Measurements from ENCODE around the gene PLPP7. TPM values are rescaled to one million over a fixed set of nuclear protein-coding genes. Genes with fewer than 3 reads are reported as not detected.

PLPP7 gene
- polyA plus RNA-seq, 1 of the 3 experiments (the other 2 are of a cell fraction), result 8.6 TPM

DNA sequence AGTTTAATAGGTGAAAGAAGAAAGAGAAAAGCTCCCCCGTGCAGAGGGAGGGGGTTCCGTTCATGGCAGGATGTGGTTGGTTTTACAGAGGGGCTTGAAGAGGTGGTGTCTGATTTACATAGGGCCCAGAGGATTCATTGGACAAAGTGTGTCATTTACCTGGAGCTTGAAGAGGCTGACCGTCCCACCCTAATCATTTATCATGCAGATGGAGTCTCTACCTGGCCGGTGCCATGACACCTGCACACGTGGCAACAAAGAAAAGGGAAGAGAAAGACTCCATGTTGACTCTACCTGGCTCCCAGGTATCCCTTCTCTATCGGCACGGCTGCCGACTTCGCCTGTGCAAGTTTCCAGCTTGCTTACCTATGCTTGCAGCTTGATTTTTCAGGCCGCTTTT, 69.0 kb downstream of the PLPP7 start:
- Histone ChIP-seq H3K4me2 (no peak overlapping the region), H3K9me3 (no peaks in the 10 kb centered on the region), H3K36me3 (replicated peaks in 1 of 2; ENCODE audit: control insufficient read depth in 1 of 2, insufficient read depth in 2 of 2, low read length in 1 of 2) (no peaks in the 10 kb centered on the region), H3K27ac (ENCODE audit: low read depth in 2 of 2, low read length in 1 of 2) (no peak overlapping the region), H3K9ac (no peak overlapping the region), H3K4me1 (ENCODE audit: control insufficient read depth in 1 of 2, insufficient read depth in 2 of 2, low read depth in 1 of 2, low read length in 1 of 2) (peaks cover 0 to 5% of the 10 kb centered on the region in 2 experiments; a peak in 3 of 4 replicates), H3K4me3 (ENCODE audit: low read depth in 2 of 2, low read length in 1 of 2) (no peak overlapping the region), H3F3A (replicated peaks; ENCODE audit: insufficient read depth) (peaks cover 10% of the 10 kb centered on the region), H3K9me2 (no peaks in the 10 kb centered on the region), H4K20me1 (ENCODE audit: insufficient read depth) (no peaks in the 10 kb centered on the region), H3K27me3 (ENCODE audit: insufficient read depth) (no peaks in the 10 kb centered on the region), H3K79me2 (ENCODE audit: insufficient read depth) (no peaks in the 10 kb centered on the region), H2AFZ (ENCODE audit: low read depth) (no peak overlapping the region)
- TF ChIP-seq, protein P1, sequence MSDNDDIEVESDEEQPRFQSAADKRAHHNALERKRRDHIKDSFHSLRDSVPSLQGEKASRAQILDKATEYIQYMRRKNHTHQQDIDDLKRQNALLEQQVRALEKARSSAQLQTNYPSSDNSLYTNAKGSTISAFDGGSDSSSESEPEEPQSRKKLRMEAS (IDR thresholded peaks at IDR 0.05; ENCODE audit: low read depth), result no peak
- no peak for TF ChIP-seq TEAD4 (IDR thresholded peaks at IDR 0.05; ENCODE audit: borderline replicate concordance, insufficient read depth)
- no peak for TF ChIP-seq EP300 (IDR thresholded peaks at IDR 0.05; ENCODE audit: borderline replicate concordance in 1 of 2, low read depth in 1 of 2, low read length in 1 of 2)
- TF ChIP-seq ELF1 (IDR thresholded peaks at IDR 0.05), result no peak
- no peak for TF ChIP-seq RAD21 (IDR thresholded peaks at IDR 0.05; ENCODE audit: low read length)
- TF ChIP-seq, protein P2, sequence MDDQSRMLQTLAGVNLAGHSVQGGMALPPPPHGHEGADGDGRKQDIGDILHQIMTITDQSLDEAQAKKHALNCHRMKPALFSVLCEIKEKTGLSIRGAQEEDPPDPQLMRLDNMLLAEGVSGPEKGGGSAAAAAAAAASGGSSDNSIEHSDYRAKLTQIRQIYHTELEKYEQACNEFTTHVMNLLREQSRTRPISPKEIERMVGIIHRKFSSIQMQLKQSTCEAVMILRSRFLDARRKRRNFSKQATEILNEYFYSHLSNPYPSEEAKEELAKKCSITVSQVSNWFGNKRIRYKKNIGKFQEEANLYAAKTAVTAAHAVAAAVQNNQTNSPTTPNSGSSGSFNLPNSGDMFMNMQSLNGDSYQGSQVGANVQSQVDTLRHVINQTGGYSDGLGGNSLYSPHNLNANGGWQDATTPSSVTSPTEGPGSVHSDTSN (IDR thresholded peaks at IDR 0.05), result no peak
- TF ChIP-seq, protein P3, sequence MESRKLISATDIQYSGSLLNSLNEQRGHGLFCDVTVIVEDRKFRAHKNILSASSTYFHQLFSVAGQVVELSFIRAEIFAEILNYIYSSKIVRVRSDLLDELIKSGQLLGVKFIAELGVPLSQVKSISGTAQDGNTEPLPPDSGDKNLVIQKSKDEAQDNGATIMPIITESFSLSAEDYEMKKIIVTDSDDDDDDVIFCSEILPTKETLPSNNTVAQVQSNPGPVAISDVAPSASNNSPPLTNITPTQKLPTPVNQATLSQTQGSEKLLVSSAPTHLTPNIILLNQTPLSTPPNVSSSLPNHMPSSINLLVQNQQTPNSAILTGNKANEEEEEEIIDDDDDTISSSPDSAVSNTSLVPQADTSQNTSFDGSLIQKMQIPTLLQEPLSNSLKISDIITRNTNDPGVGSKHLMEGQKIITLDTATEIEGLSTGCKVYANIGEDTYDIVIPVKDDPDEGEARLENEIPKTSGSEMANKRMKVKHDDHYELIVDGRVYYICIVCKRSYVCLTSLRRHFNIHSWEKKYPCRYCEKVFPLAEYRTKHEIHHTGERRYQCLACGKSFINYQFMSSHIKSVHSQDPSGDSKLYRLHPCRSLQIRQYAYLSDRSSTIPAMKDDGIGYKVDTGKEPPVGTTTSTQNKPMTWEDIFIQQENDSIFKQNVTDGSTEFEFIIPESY (IDR thresholded peaks at IDR 0.05; ENCODE audit: borderline replicate concordance, low read depth), result no peak
- TF ChIP-seq GABPA (IDR thresholded peaks at IDR 0.05; ENCODE audit: low read depth), result no peak
- TF ChIP-seq, protein P4, sequence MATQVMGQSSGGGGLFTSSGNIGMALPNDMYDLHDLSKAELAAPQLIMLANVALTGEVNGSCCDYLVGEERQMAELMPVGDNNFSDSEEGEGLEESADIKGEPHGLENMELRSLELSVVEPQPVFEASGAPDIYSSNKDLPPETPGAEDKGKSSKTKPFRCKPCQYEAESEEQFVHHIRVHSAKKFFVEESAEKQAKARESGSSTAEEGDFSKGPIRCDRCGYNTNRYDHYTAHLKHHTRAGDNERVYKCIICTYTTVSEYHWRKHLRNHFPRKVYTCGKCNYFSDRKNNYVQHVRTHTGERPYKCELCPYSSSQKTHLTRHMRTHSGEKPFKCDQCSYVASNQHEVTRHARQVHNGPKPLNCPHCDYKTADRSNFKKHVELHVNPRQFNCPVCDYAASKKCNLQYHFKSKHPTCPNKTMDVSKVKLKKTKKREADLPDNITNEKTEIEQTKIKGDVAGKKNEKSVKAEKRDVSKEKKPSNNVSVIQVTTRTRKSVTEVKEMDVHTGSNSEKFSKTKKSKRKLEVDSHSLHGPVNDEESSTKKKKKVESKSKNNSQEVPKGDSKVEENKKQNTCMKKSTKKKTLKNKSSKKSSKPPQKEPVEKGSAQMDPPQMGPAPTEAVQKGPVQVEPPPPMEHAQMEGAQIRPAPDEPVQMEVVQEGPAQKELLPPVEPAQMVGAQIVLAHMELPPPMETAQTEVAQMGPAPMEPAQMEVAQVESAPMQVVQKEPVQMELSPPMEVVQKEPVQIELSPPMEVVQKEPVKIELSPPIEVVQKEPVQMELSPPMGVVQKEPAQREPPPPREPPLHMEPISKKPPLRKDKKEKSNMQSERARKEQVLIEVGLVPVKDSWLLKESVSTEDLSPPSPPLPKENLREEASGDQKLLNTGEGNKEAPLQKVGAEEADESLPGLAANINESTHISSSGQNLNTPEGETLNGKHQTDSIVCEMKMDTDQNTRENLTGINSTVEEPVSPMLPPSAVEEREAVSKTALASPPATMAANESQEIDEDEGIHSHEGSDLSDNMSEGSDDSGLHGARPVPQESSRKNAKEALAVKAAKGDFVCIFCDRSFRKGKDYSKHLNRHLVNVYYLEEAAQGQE (IDR thresholded peaks at IDR 0.05; ENCODE audit: low read depth, low read length), result no peak
- no peak for TF ChIP-seq TAF1 (IDR thresholded peaks at IDR 0.05; ENCODE audit: borderline replicate concordance, low read depth, low read length)
- no peak for TF ChIP-seq MEF2A (IDR thresholded peaks at IDR 0.05; ENCODE audit: borderline replicate concordance, low read depth)
- no peak for TF ChIP-seq RXRA (IDR thresholded peaks at IDR 0.05; ENCODE audit: borderline replicate concordance, low read depth)
- TF ChIP-seq, protein P5, sequence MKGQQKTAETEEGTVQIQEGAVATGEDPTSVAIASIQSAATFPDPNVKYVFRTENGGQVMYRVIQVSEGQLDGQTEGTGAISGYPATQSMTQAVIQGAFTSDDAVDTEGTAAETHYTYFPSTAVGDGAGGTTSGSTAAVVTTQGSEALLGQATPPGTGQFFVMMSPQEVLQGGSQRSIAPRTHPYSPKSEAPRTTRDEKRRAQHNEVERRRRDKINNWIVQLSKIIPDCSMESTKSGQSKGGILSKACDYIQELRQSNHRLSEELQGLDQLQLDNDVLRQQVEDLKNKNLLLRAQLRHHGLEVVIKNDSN (IDR thresholded peaks at IDR 0.05; ENCODE audit: borderline replicate concordance, low read depth), result no peak
- no peak for TF ChIP-seq YY1 (IDR thresholded peaks at IDR 0.05; ENCODE audit: low read depth)
- TF ChIP-seq GATA2 (CRISPR knock-in tag; IDR thresholded peaks at IDR 0.05), result no peak
- TF ChIP-seq POLR2AphosphoS5 (IDR thresholded peaks at IDR 0.05; ENCODE audit: low read depth, low read length), result no peak
- WGBS (ENCODE audit: low lambda C conversion rate), result 96% methylated on average over 10 of the region's 10 CpGs
- CTCF ChIA-PET, result interaction anchor here (0.8 to 1.0 kb wide), 2 partner anchors 9 to 22 kb away, joined by 3 to 7 read pairs; no protein-coding TSS in a partner anchor
- POLR2A ChIA-PET, result no interaction called here
- DNase-seq, result no peak

Other genes starting within 250 kb of the PLPP7 start
- gene AIF1L, start 193.2 kb upstream of the PLPP7 start, polyA plus RNA-seq (2012; rRNA removed), result 0.26 and 0.50 TPM in 2 replicates
- gene NUP214, start 164.1 kb upstream of the PLPP7 start, polyA plus RNA-seq (2012; rRNA removed), result 7.6 and 8.0 TPM in 2 replicates
- gene FAM78A, start 13.2 kb upstream of the PLPP7 start, polyA plus RNA-seq (2012; rRNA removed), result 1.0 and 1.5 TPM in 2 replicates
- 18.5 and 26.3 TPM in 2 replicates for gene PRRC2B, start 104.4 kb downstream of the PLPP7 start, polyA plus RNA-seq (2012; rRNA removed)
- 34.8 and 44.5 TPM in 2 replicates for gene POMT1, start 213.2 kb downstream of the PLPP7 start, polyA plus RNA-seq (2012; rRNA removed)
- 30.9 and 32.9 TPM in 2 replicates for gene UCK1, start 241.5 kb downstream of the PLPP7 start, polyA plus RNA-seq (2012; rRNA removed)

All from SK-N-SH (cell line).